ENCODE measurements around the gene STARD10. TPM values are rescaled to one million over a fixed set of nuclear protein-coding genes. Genes with fewer than 3 reads are reported as not detected.

STARD10 gene
- total RNA-seq (10 to 100 TPM; 35.2 to 78.8 (median 55.2) TPM), polyA plus RNA-seq (100 to 1,000 TPM in 1 of 2 donors, 10 to 100 TPM in 1; 35.9 to 237 TPM)
- long read RNA-seq, donor 1, transcript STARD10-217 (3 exons, 506 nt): minor isoform, 20 of 137 reads
- long read RNA-seq, donor 1, transcript STARD10-210 (7 exons, 1,100 nt): major isoform, 87 of 137 reads
- long read RNA-seq, donor 1, transcript STARD10-220 (7 exons, 1,085 nt): minor isoform, 6 of 137 reads
- long read RNA-seq, donor 1, partial matches to known transcripts: 7 of 137 reads
- long read RNA-seq, donor 1, other reads (novel, unspliced or antisense): 13 of 137 reads
- long read RNA-seq, donor 2, transcript STARD10-210 (7 exons, 1,100 nt): major isoform, 6 of 15 reads
- long read RNA-seq, donor 2, partial matches to known transcripts: 2 of 15 reads
- long read RNA-seq, donor 2, other reads (novel, unspliced or antisense): 0 of 15 reads
- long read RNA-seq, donor 3, transcript STARD10-210 (7 exons, 1,100 nt): major isoform, 59 of 94 reads
- long read RNA-seq, donor 3, transcript STARD10-217 (3 exons, 506 nt): minor isoform, 10 of 94 reads
- long read RNA-seq, donor 3, partial matches to known transcripts: 2 of 94 reads
- long read RNA-seq, donor 3, other reads (novel, unspliced or antisense): 17 of 94 reads

GRCh38 chr11:72793425-72794367 is at the start of gene STARD10:
Gene STARD10 (minus strand): TSS chr11:72794047. CDS start chr11:72781181, 12,866 bp downstream.
- DNase-seq: peak; percentile 96 to 98 (median 97)
- WGBS, 4 donors: 1 to 2% (median 2%) methylated on average over 38 to 55 of the region's 55 CpGs

GRCh38 chr11:72842653-72843330 is 48.9 kb upstream of the STARD10 start:
- Histone ChIP-seq H3K36me3 (peaks cover 0 to 88% (median 50%) of the 10 kb centered on the region in 9 donors), H3K27ac (peak overlapping the region; percentile 7 to 84 (median 61))

More at GRCh38 chr11:72793425-72794367, at the start of gene STARD10:
- TF ChIP-seq CTCF (IDR thresholded peaks at IDR 0.05) (peak; percentile 94 to 100 (median 98)), POLR2A (IDR thresholded peaks at IDR 0.05) (peak in 1 of 2 donors; percentile 52)
- Histone ChIP-seq H3K27me3 (no peaks in the 10 kb centered on the region), H3K4me1 (peaks cover 0 to 37% (median 28%) of the 10 kb centered on the region in 12 donors), H3K9me3 (no peaks in the 10 kb centered on the region), H3K4me3 (peak within 1 kb of the TSS; percentile 49 to 80 (median 68)), H3K27ac (peak within 1 kb of the TSS; percentile 51 to 97 (median 92)), H3K36me3 (no peaks in the 10 kb centered on the region)
- peak; percentile 95 to 96 (median 96) for ATAC-seq
- intact Hi-C loops (cut with DNase I): loop anchor here in 9 of 10 donors (1.0 to 10.0 kb wide), 6 partner anchors 65 to 199 kb away; no protein-coding TSS in a partner anchor

GRCh38 chr11:72842126-72842525 is 48.3 kb upstream of the STARD10 start:
- H3K27ac ChIP-seq: peak overlapping the region; percentile 7 to 84 (median 61)

More at GRCh38 chr11:72842653-72843330, 48.9 kb upstream of the STARD10 start:
- intact Hi-C loops (cut with DNase I): no loop called here
- H3K9me3 ChIP-seq: no peaks in the 10 kb centered on the region
- TF ChIP-seq CTCF (IDR thresholded peaks at IDR 0.05): no peak
- TF ChIP-seq POLR2A (IDR thresholded peaks at IDR 0.05): no peak
- WGBS, 4 donors: 51 to 66% (median 62%) methylated on average over 14 of the region's 14 CpGs
- no peaks in the 10 kb centered on the region for H3K27me3 ChIP-seq
- no peak overlapping the region for H3K4me3 ChIP-seq
- DNase-seq: no peak
- H3K4me1 ChIP-seq: peaks cover 0 to 42% (median 35%) of the 10 kb centered on the region in 12 donors
- peak in 2 of 4 donors; percentile 37 to 39 for ATAC-seq

More at GRCh38 chr11:72842126-72842525, 48.3 kb upstream of the STARD10 start:
- H3K4me1 ChIP-seq: peaks cover 0 to 48% (median 37%) of the 10 kb centered on the region in 12 donors
- peaks cover 0 to 95% (median 57%) of the 10 kb centered on the region in 9 donors for H3K36me3 ChIP-seq
- intact Hi-C loops (cut with DNase I): no loop called here
- TF ChIP-seq CTCF (IDR thresholded peaks at IDR 0.05) (no peak), POLR2A (IDR thresholded peaks at IDR 0.05) (no peak)
- no peaks in the 10 kb centered on the region for H3K9me3 ChIP-seq
- ATAC-seq (no peak), DNase-seq (no peak)
- H3K4me3 ChIP-seq: no peak overlapping the region
- no peaks in the 10 kb centered on the region for H3K27me3 ChIP-seq
- WGBS, 4 donors: 74 to 88% (median 79%) methylated on average over 5 of the region's 5 CpGs

Measured in heart left ventricle (tissue), 16 donors.